ENCODE data around the gene GOLGA8N.
"Not testable (repeated sequence)": the region's sequence is repeated elsewhere in the genome, so short reads cannot be mapped to it uniquely, and the experiment has no call there.

DNA sequence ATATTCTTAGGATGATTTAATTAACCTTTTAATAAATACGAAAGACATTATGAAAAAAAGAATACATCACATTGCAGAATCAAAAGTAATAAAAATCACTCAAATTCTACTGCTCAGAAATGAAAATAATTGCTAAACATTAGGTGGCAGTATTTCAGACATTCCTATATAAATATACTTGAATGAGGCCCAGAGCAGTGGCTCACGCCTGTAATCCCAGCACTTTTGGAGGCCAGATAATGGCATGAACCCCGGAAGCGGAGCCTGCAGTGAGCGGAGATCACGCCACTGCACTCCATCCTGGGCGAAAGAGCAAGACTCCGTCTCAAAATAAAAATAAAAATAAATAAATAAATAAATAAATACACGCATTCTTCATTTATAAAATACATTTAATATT is 48.1 kb upstream of the GOLGA8N start:
- TF ChIP-seq, protein P1, sequence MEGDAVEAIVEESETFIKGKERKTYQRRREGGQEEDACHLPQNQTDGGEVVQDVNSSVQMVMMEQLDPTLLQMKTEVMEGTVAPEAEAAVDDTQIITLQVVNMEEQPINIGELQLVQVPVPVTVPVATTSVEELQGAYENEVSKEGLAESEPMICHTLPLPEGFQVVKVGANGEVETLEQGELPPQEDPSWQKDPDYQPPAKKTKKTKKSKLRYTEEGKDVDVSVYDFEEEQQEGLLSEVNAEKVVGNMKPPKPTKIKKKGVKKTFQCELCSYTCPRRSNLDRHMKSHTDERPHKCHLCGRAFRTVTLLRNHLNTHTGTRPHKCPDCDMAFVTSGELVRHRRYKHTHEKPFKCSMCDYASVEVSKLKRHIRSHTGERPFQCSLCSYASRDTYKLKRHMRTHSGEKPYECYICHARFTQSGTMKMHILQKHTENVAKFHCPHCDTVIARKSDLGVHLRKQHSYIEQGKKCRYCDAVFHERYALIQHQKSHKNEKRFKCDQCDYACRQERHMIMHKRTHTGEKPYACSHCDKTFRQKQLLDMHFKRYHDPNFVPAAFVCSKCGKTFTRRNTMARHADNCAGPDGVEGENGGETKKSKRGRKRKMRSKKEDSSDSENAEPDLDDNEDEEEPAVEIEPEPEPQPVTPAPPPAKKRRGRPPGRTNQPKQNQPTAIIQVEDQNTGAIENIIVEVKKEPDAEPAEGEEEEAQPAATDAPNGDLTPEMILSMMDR (IDR thresholded peaks at IDR 0.05) = not testable (repeated sequence)
- not testable (repeated sequence) for TF ChIP-seq POLR2A (IDR thresholded peaks at IDR 0.05)
